ENCODE data around the gene SPOCD1.

DNA sequence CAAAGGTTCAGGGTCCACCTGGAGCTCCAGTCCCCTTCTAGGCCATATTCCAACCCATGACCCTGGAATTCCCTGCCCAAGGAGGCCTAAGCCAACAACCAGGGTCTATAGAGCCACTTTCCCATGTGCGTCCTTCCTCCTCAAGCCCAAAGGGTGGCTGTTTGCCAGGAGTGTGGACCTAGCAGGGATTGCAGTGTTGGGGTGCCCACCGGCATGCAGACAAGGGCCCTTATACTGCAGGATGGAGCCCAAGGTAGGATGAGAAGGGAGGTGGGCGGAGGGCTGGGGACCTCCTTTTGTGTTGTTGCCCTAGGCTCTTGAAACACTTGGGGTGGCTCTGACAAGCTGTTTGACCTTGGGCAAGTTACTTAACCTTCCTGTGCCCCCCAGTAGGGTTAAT is 32.0 kb downstream of the SPOCD1 start:
- no peak for TF ChIP-seq POLR2AphosphoS5 (IDR thresholded peaks at IDR 0.05)
- TF ChIP-seq CTCF (IDR thresholded peaks at IDR 0.05) = no peak
- no peak for TF ChIP-seq POLR2A (IDR thresholded peaks at IDR 0.05)
